Common myeloid progenitor, CD34-positive (primary cell): Measurements from ENCODE around the gene FKBP2.
A peak's percentile ranks its signal among the peaks of the same experiment; 100 is the strongest.

Source experiments
- CTCF ChIA-PET: fragments of 350-600 bp; sonication (Branson Sonifier 250); formaldehyde crosslinking; loops from one replicate; lab custom pipeline; 2021; ENCODE audit warnings: antibody characterized with exemption; lab: Charles Lee
- POLR2A ChIA-PET: fragments of 350-600 bp; sonication (Branson Sonifier 250); formaldehyde crosslinking; loops from one replicate; lab custom pipeline; 2021; ENCODE audit warnings: antibody characterized with exemption; lab: Charles Lee
- DNase-seq, 3 donors: peaks; one replicate each; pipeline versions ENCODE4 v3.0.0 to v3.0.0-alpha.2; 2013
- H3K27ac ChIP-seq, 2 experiments: 1 replicate in 1 of 2; 2 replicates in 1 of 2; pipeline ENCODE4 v1.7.0; 2013; ENCODE audit warnings: inconsistent platforms in 2 of 2, low read length in 2 of 2, mild to moderate bottlenecking in 2 of 2, low read depth in 1 of 2, moderate library complexity in 1 of 2; ENCODE audit not compliant: severe bottlenecking in 2 of 2, insufficient read depth in 1 of 2, poor library complexity in 1 of 2
- H3K27me3 ChIP-seq, 5 experiments: replicated peaks in 2 of 5; 1 replicate in 3 of 5; 2 replicates in 2 of 5; pipeline versions ENCODE4 v1.6.1 to v1.7.0; 2013; ENCODE audit warnings: low read length in 4 of 5, mild to moderate bottlenecking in 2 of 5, moderate library complexity in 2 of 5, inconsistent platforms in 1 of 5; ENCODE audit not compliant: insufficient read depth in 5 of 5, control insufficient read depth in 4 of 5
- H3K36me3 ChIP-seq, 4 experiments: 1 replicate in 2 of 4; 2 replicates in 2 of 4; pipeline versions ENCODE4 v1.6.1 to v1.7.0; 2013; ENCODE audit warnings: low read length in 3 of 4, control low read depth in 1 of 4, mild to moderate bottlenecking in 1 of 4; ENCODE audit not compliant: control insufficient read depth in 4 of 4, insufficient read depth in 4 of 4
- H3K4me1 ChIP-seq, 4 experiments: 1 replicate in 3 of 4; 2 replicates in 1 of 4; pipeline versions ENCODE4 v1.6.1 to v1.7.1; 2013; ENCODE audit warnings: low read length in 3 of 4, mild to moderate bottlenecking in 3 of 4, control low read depth in 1 of 4, inconsistent platforms in 1 of 4, moderate library complexity in 1 of 4; ENCODE audit not compliant: control insufficient read depth in 4 of 4, insufficient read depth in 4 of 4; ENCODE audit errors: control extremely low read depth in 1 of 4
- H3K4me3 ChIP-seq, 7 experiments: 1 replicate in 4 of 7; 2 replicates in 3 of 7; pipeline versions ENCODE4 v1.5.1 to v1.7.0; 2013; ENCODE audit warnings: mild to moderate bottlenecking in 7 of 7, low read length in 6 of 7, moderate library complexity in 6 of 7, inconsistent platforms in 2 of 7, low read depth in 2 of 7, control low read depth in 1 of 7; ENCODE audit not compliant: insufficient read depth in 4 of 7, control insufficient read depth in 1 of 7; ENCODE audit errors: extremely low read depth in 1 of 7
- H3K9me3 ChIP-seq, 5 experiments: 1 replicate in 4 of 5; 2 replicates in 1 of 5; pipeline versions ENCODE4 v1.6.1 to v1.7.1; 2013; ENCODE audit warnings: low read length in 4 of 5, mild to moderate bottlenecking in 2 of 5, inconsistent platforms in 1 of 5, low read depth in 1 of 5, moderate library complexity in 1 of 5; ENCODE audit not compliant: control insufficient read depth in 4 of 5, insufficient read depth in 2 of 5; ENCODE audit errors: control extremely low read depth in 1 of 5
- WGBS: methylation state at CpG from one replicate; pipeline ENCODE4 v1.1.5; 2013; ENCODE audit not compliant: insufficient coverage; 5-methylcytosine and 5-hydroxymethylcytosine counted together

Gene FKBP2

DNA sequence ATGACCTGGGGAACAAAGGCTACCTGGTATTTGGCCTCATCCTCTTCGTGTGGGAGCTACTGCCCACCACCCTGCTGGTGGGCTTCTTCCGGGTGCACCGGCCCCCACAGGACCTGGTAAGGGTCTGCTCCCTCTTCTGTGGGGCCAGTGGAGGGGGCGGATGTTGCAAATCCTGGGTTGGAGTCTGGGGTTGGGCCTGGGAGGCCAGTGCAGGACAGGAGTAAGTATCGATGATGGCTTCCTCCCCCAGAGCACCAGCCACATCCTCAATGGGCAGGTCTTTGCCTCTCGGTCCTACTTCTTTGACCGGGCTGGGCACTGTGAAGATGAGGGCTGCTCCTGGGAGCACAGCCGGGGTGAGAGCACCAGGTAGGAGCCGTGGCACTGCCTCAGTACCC lies 47.5 kb downstream of the FKBP2 start:
- peaks cover 0 to 35% (median 34%) of the 10 kb centered on the region in 4 experiments for H3K4me1 ChIP-seq
- ChIA-PET CTCF (interaction anchor here (0.8 to 6.1 kb wide), 3 partner anchors 14 to 36 kb away, joined by 3 to 45 read pairs (median 5); partner anchors contain the start of genes CATSPERZ and ESRRA), POLR2A (no interaction called here)
- no peak overlapping the region for H3K4me3 ChIP-seq
- peaks cover 0 to 2% (median under 1%) of the 10 kb centered on the region in 4 experiments for H3K36me3 ChIP-seq
- H3K27me3 ChIP-seq = peaks cover 0 to 41% (median 18%) of the 10 kb centered on the region in 5 experiments
- H3K27ac ChIP-seq = no peak overlapping the region
- H3K9me3 ChIP-seq = no peaks in the 10 kb centered on the region
- DNase-seq = no peak
- WGBS = 100% methylated on average over 8 of the region's 9 CpGs

DNA sequence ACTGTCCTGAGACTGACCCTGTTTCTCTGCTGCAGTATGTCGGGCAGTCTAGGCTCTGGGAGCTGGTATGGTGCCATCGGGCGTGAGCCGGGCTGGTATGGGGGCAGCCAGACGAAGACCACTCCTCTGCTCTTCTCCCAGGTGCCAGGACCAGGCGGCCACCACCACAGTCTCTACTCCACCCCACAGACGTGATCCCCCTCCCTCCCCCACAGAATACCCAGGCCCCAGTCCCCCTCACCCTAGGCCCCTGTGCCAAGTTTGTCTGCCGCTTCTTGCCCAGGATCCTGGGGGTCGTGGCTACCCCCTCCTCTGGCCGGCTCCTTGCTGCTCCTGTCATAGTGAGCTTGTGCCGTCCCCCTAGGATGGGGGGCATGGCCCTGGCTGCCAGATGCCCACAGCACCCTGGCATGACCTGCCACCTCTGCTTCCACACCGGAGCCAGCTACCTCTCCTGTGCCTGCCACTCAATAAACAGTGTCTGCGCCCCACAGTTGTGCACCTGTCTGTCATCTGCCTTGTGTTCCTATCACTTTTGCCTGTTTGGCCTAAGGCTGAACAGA lies 48.2 kb downstream of the FKBP2 start:
- CTCF ChIA-PET = interaction anchor here (1.1 to 6.1 kb wide), 5 partner anchors 10 to 85 kb away, joined by 3 to 45 read pairs (median 5); partner anchors contain the start of genes CATSPERZ and ESRRA
- H3K4me1 ChIP-seq = peaks cover 0 to 30% (median 28%) of the 10 kb centered on the region in 4 experiments
- POLR2A ChIA-PET = no interaction called here
- H3K9me3 ChIP-seq = no peaks in the 10 kb centered on the region
- no peak for DNase-seq
- 95% methylated on average over 9 of the region's 13 CpGs for WGBS
- no peak overlapping the region for H3K4me3 ChIP-seq
- H3K27ac ChIP-seq = no peak overlapping the region
- H3K27me3 ChIP-seq = peaks cover 0 to 48% (median 20%) of the 10 kb centered on the region in 5 experiments
- H3K36me3 ChIP-seq = peaks cover 0 to 2% (median 0%) of the 10 kb centered on the region in 4 experiments

DNA sequence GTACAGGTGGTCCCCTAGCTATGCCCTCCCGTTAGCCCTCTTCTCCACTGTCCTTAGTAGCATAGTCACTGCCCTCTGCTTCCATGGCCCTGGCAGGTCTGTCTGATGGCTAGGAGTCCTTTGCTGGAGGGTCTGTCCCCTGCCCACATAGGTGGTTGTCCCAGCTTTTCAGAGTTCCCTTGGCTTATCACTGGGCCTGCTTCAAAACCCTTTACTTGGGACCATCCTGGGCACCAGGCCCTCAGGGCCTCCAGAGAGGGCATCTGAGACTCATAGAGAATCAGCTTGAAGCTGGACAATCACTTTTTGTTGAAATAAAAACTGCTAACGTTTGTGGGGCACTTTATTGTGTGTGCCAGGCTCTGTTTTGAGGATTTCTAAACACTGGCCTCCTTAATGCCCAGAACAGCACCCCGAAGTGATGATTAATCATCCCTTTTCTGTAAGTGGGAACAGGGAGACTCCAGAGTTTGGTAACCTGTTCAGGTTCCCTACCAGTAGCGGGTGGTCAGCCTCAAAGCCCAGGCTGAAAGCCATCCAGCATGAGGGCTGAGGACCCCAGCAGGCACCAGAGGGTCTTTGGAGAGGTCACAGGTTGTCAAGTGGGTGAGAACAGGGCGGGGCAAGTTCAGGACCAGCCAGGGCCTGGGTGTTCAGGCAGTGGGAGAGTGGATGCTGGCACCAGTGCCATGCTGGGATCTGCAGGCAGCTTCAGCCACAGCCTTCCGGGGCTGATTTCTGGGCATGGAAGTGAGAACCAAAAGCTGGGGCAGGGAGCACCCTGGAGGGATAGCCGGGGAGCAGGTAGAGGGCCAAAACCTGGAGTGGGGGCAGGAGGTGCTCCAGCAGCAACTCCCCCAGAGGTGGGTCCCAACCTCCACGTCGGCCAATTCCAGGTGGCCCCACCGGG lies 49.7 kb downstream of the FKBP2 start:
- ChIA-PET CTCF (interaction anchor here (0.6 to 6.1 kb wide), 8 partner anchors 8 to 87 kb away, joined by 3 to 45 read pairs (median 4); partner anchors contain the start of genes CATSPERZ and ESRRA), POLR2A (no interaction called here)
- WGBS = 66% methylated on average over 9 of the region's 10 CpGs
- H3K9me3 ChIP-seq = no peaks in the 10 kb centered on the region
- no peak overlapping the region for H3K27ac ChIP-seq
- DNase-seq = no peak
- H3K4me3 ChIP-seq = no peak overlapping the region
- peaks cover 0 to 2% (median 0%) of the 10 kb centered on the region in 4 experiments for H3K36me3 ChIP-seq
- peaks cover 6 to 62% (median 29%) of the 10 kb centered on the region in 5 experiments for H3K27me3 ChIP-seq
- H3K4me1 ChIP-seq = peaks cover 0 to 25% (median 22%) of the 10 kb centered on the region in 4 experiments

DNA sequence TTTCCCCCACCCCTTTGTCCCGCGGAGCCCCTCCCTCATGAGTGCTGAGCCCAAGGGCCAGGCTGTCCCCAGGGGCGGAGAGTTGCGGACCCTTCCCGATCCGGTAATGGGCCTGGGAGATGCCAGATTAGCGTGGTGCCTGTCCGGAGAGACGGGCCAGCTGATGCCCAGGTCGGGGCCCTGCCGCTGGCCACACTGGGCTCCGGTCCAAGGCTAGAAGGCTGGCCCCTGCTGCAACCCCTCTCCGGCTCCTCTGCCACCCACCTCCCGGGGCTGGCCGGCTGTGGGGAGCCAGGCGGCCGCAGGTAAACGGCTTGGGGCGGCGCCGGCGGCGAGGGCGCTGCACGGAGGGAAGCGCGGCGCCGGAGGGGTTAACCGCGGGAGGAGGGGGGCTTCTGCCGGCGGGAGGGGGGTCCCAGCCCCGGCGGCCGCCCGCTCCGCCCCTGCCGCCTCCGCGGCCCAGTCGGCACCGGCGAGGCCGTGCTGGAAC lies 50.4 kb downstream of the FKBP2 start, which contains the start of gene KCNK4:
KCNK4 (plus strand) TSS at position 41 of the 490 bp plus-strand sequence. CDS start 1,717 bp downstream, outside the sequence.
- peaks cover 0 to 20% (median 17%) of the 10 kb centered on the region in 4 experiments for H3K4me1 ChIP-seq
- peak within 1 kb of the TSS; percentile 10 to 62 (median 48) for H3K4me3 ChIP-seq
- peaks cover 10 to 69% (median 34%) of the 10 kb centered on the region in 5 experiments for H3K27me3 ChIP-seq
- peaks cover 0 to 2% (median 0%) of the 10 kb centered on the region in 4 experiments for H3K36me3 ChIP-seq
- ChIA-PET POLR2A (no interaction called here), CTCF (interaction anchor here (1.4 to 6.1 kb wide), 2 partner anchors 11 to 20 kb away, joined by 4 to 45 read pairs; partner anchors contain the start of genes CATSPERZ and ESRRA)
- DNase-seq = no peak
- 5% methylated on average over 39 of the region's 45 CpGs for WGBS
- H3K27ac ChIP-seq = no peak within 1 kb of the TSS
- no peaks in the 10 kb centered on the region for H3K9me3 ChIP-seq

DNA sequence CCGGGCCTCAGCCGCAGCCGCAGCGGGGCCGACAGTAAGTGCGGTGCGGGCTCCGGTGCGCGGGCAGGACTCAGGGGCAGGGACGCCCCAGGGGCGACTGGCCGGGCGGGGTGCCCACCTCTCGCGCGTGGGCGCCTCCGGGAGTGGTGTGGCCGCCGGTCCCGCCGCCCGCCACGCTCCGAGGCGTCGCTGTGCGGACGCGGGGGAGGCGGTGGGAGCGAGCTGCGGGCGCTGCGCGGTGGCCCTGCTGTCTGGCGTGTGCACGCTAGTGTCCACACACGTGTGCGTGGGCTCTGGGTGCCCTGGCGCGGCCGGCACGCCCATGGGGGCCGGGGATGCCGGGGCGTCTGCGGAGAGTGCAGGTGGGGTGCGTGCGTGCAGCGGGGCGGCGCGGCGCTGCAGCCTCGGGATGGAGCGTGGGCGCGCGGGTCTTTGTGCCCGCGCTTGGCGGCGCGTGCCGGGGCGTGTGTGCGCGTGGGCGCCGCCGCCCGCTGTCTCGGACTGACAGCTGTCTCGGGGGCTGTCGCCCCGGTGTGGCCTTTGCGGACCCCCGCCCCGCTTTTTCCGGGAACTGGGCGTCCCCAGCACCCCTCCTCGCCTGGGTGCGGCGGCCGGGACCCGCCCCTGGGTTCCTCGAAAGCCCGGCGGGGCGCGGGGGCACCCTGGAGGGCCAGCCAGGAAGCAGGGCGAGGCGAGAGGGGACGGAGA lies 51.0 kb downstream of the FKBP2 start:
- peak in 1 of 3 donors; percentile 40 for DNase-seq
- Histone ChIP-seq H3K27me3 (peaks cover 14 to 75% (median 37%) of the 10 kb centered on the region in 5 experiments), H3K27ac (no peak overlapping the region), H3K4me3 (peak overlapping the region; percentile 10 to 62 (median 48)), H3K9me3 (no peaks in the 10 kb centered on the region), H3K4me1 (peaks cover 0 to 17% (median 15%) of the 10 kb centered on the region in 4 experiments), H3K36me3 (peaks cover 0 to 2% (median 0%) of the 10 kb centered on the region in 4 experiments)
- ChIA-PET CTCF (interaction anchor here (1.4 to 6.1 kb wide), 2 partner anchors 11 to 21 kb away, joined by 4 to 45 read pairs; partner anchors contain the start of genes CATSPERZ and ESRRA), POLR2A (no interaction called here)
- WGBS = under 1% methylated on average over 88 of the region's 96 CpGs
